WERI-Rb-1 (cell line): ENCODE data around the gene SFT2D2.
"Not testable (repeated sequence)": the region's sequence is repeated elsewhere in the genome, so short reads cannot be mapped to it uniquely, and the experiment has no call there.

Source experiments
- DNase-seq: peaks from one replicate; pipeline ENCODE4 v3.0.0-alpha.2; 2020
- H3K27ac ChIP-seq: fragments of 250-450 bp; sonication (Bioruptor Pico); 2 replicates; pipeline ENCODE4 v1.5.1; 2020; ENCODE audit warnings: mild to moderate bottlenecking, moderate library complexity
- H3K27me3 ChIP-seq: fragments of 250-450 bp; sonication (Bioruptor Pico); 2 replicates; pipeline ENCODE4 v1.5.1; 2021; ENCODE audit warnings: mild to moderate bottlenecking, low read depth, moderate library complexity; ENCODE audit not compliant: insufficient read depth, severe bottlenecking
- H3K36me3 ChIP-seq: fragments of 250-450 bp; sonication (Bioruptor Pico); 2 replicates; pipeline ENCODE4 v1.5.1; 2020; ENCODE audit warnings: mild to moderate bottlenecking, moderate library complexity
- H3K4me3 ChIP-seq: 2 replicates; pipeline ENCODE4 v1.5.1; 2011; ENCODE audit warnings: low read depth, mild to moderate bottlenecking, control low read depth, low read length
- H3K9me3 ChIP-seq: fragments of 250-450 bp; sonication (Bioruptor Pico); 2 replicates; pipeline ENCODE4 v1.5.1; 2021; ENCODE audit warnings: mild to moderate bottlenecking, moderate library complexity; ENCODE audit not compliant: severe bottlenecking
- CTCF ChIP-seq: IDR thresholded peaks from 2 replicates; pipeline ENCODE4 v1.5.1; 2011; ENCODE audit warnings: low read depth, mild to moderate bottlenecking, control low read depth, inconsistent platforms, low read length

Gene SFT2D2

DNA sequence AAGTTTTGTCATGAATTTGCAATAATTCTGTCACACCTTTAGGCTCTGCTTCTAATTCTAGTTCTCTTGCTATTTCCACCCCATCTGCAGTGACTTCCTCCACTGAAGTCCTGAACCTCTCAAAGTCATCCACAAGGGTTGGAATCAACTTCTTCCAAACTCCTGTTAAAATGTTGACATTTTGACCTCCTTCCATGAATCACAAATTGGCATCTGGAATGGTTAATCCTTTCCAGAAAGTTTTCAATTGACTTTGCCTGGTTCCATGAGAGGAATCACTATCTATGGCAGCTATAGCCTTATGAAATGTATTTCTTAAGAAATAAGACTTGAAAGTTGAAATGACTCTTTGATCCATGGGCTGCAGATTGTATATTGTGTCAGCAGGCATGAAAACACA lies 19.7 kb upstream of the SFT2D2 start:
- DNase-seq: no peak
- no peak overlapping the region for H3K27ac ChIP-seq
- TF ChIP-seq CTCF: no peak
- no peaks in the 10 kb centered on the region for H3K36me3 ChIP-seq
- no peaks in the 10 kb centered on the region for H3K9me3 ChIP-seq
- no peaks in the 10 kb centered on the region for H3K27me3 ChIP-seq
- no peak overlapping the region for H3K4me3 ChIP-seq

GRCh38 chr1:168207673-168208072 lies 18.1 kb upstream of the SFT2D2 start:
- H3K27me3 ChIP-seq, H3K4me3 ChIP-seq, H3K36me3 ChIP-seq, DNase-seq, H3K27ac ChIP-seq, H3K9me3 ChIP-seq: not testable (repeated sequence)

GRCh38 chr1:168210312-168210711 lies 15.5 kb upstream of the SFT2D2 start:
- no peak overlapping the region for H3K4me3 ChIP-seq
- no peaks in the 10 kb centered on the region for H3K9me3 ChIP-seq
- no peaks in the 10 kb centered on the region for H3K27me3 ChIP-seq
- no peak overlapping the region for H3K27ac ChIP-seq
- H3K36me3 ChIP-seq: no peaks in the 10 kb centered on the region
- no peak for TF ChIP-seq CTCF
- no peak for DNase-seq

DNA sequence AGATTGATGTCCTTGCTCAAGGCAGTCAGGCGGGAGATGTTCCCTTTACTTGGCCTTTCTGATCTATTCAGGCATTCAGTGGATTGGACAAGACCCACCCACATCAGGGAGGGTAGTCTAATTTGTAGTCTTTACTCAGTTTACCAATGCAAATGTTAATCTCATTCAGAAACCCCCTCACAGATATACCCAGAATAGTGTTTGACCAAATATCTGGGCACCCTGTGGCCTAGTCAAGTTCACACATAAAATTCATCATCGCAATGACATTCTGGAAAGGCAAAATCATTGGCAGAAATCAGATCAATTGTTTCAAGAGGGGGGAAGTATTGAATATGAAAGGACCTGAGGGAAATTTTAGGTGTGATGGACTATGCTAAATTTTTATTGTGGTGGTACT lies 12.5 kb upstream of the SFT2D2 start:
- no peak for TF ChIP-seq CTCF
- no peak for DNase-seq
- Histone ChIP-seq H3K27ac (no peak overlapping the region), H3K4me3 (no peak overlapping the region), H3K27me3 (no peaks in the 10 kb centered on the region), H3K9me3 (no peaks in the 10 kb centered on the region), H3K36me3 (no peaks in the 10 kb centered on the region)

- Histone ChIP-seq H3K36me3 (no peaks in the 10 kb centered on the region), H3K4me3 (no peak overlapping the region), H3K27me3 (no peaks in the 10 kb centered on the region), H3K27ac (no peak overlapping the region), H3K9me3 (no peaks in the 10 kb centered on the region)
- TF ChIP-seq CTCF: no peak
- no peak for DNase-seq
Observed at GRCh38 chr1:168216171-168216570, 9.6 kb upstream of the SFT2D2 start.

DNA sequence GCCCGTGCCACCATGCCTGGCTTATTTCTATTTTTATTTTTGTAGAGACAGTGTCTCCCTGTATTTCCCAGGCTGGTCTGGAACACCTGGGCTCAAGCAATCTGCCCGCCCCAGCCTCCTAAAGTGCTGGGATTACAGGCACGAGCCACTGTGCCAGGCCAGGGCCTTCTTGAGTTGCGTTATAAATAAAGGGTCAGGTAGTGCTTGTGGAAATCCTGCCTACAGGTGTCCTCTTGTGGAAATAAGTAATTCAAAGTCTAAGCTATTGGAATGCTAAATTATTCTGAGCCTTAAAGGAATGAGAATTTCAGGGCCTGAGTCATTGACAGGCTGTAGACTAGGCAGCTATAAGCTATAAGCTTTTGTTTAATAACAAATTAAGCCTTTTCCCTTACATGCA lies 8.1 kb upstream of the SFT2D2 start:
- Histone ChIP-seq H3K4me3 (no peak overlapping the region), H3K36me3 (no peaks in the 10 kb centered on the region), H3K27me3 (no peaks in the 10 kb centered on the region), H3K27ac (no peak overlapping the region), H3K9me3 (no peaks in the 10 kb centered on the region)
- no peak for DNase-seq
- TF ChIP-seq CTCF: no peak
